ENCODE results near the gene IL20RB. TPM values are rescaled to one million over a fixed set of nuclear protein-coding genes. Genes with fewer than 3 reads are reported as not detected.
"Not testable (repeated sequence)": the region's sequence is repeated elsewhere in the genome, so short reads cannot be mapped to it uniquely, and the experiment has no call there.

The IL20RB gene
- total and polyA plus RNA-seq, 9 donors: 0.35 to 1.7 (median 0.60) TPM

GRCh38 chr3:137013951-137014688 is 56.3 kb downstream of the IL20RB start:
- intact Hi-C loops (cut with DNase I): loop anchor here (2.0 to 10.0 kb wide), 5 partner anchors 262 to 939 kb away; partner anchors contain the start of gene STAG1 (in 3 of the 4)
- Histone ChIP-seq H3K27me3 (no peaks in the 10 kb centered on the region), H3K4me1 (ENCODE audit: insufficient read depth) (peaks cover 2% of the 10 kb centered on the region), H3K4me3 (peak overlapping the region; percentile 40), H3K36me3 (no peaks in the 10 kb centered on the region), H3K27ac (peak overlapping the region; percentile 32 to 81), H3K9me3 (no peaks in the 10 kb centered on the region)
- peak; percentile 87 to 94 (median 93) for DNase-seq
- TF ChIP-seq EP300 (IDR thresholded peaks at IDR 0.05) (no peak), CTCF (IDR thresholded peaks at IDR 0.05) (peak; percentile 90)
- WGBS, 3 donors: 0 to 2% (median 1%) methylated on average over 18 of the region's 18 CpGs

- intact Hi-C loops (cut with DNase I): loop anchor here in 1 of 4 donors (10.0 kb wide), 1 partner anchor 943 kb away; no protein-coding TSS in a partner anchor
- H3K4me3 ChIP-seq; H3K4me1 ChIP-seq (ENCODE audit: insufficient read depth); H3K9me3 ChIP-seq; H3K27me3 ChIP-seq; H3K36me3 ChIP-seq; DNase-seq; H3K27ac ChIP-seq: not testable (repeated sequence)
- 89 to 100% (median 93%) methylated on average over 1 of the region's 1 CpG for WGBS, 3 donors
These were observed 59.5 kb downstream of the IL20RB start for GRCh38 chr3:137017316-137017715.

GRCh38 chr3:137020315-137020714 is 62.5 kb downstream of the IL20RB start:
- intact Hi-C loops (cut with DNase I): no loop called here

GRCh38 chr3:137020888-137021287 is 63.1 kb downstream of the IL20RB start:
- no peaks in the 10 kb centered on the region for H3K27me3 ChIP-seq
- 86 to 90% (median 86%) methylated on average over 2 of the region's 2 CpGs for WGBS, 3 donors
- H3K36me3 ChIP-seq: no peaks in the 10 kb centered on the region
- no peaks in the 10 kb centered on the region for H3K4me1 ChIP-seq (ENCODE audit: insufficient read depth)
- intact Hi-C loops (cut with DNase I): no loop called here
- no peak overlapping the region for H3K4me3 ChIP-seq
- no peaks in the 10 kb centered on the region for H3K9me3 ChIP-seq
- no peak overlapping the region for H3K27ac ChIP-seq
- no peak for DNase-seq
- TF ChIP-seq POLR2A (IDR thresholded peaks at IDR 0.05) (no peak), CTCF (IDR thresholded peaks at IDR 0.05) (no peak), EP300 (IDR thresholded peaks at IDR 0.05) (no peak)

More at GRCh38 chr3:137020315-137020714, 62.5 kb downstream of the IL20RB start:
- DNase-seq: no peak
- TF ChIP-seq POLR2A (IDR thresholded peaks at IDR 0.05): no peak
- TF ChIP-seq CTCF (IDR thresholded peaks at IDR 0.05): no peak
- no peak for TF ChIP-seq EP300 (IDR thresholded peaks at IDR 0.05)
- no peaks in the 10 kb centered on the region for H3K36me3 ChIP-seq
- H3K4me1 ChIP-seq (ENCODE audit: insufficient read depth): no peaks in the 10 kb centered on the region
- no peaks in the 10 kb centered on the region for H3K9me3 ChIP-seq
- no peak overlapping the region for H3K27ac ChIP-seq
- 42 to 60% (median 50%) methylated on average over 5 of the region's 5 CpGs for WGBS, 3 donors
- no peak overlapping the region for H3K4me3 ChIP-seq
- H3K27me3 ChIP-seq: no peaks in the 10 kb centered on the region

- no peak overlapping the region for H3K4me3 ChIP-seq
- no peaks in the 10 kb centered on the region for H3K36me3 ChIP-seq
- H3K9me3 ChIP-seq: no peaks in the 10 kb centered on the region
- no peaks in the 10 kb centered on the region for H3K27me3 ChIP-seq
- intact Hi-C loops (cut with DNase I): no loop called here
- H3K4me1 ChIP-seq (ENCODE audit: insufficient read depth): no peaks in the 10 kb centered on the region
- WGBS, 3 donors: 91 to 96% (median 93%) methylated on average over 5 of the region's 5 CpGs
- DNase-seq: no peak
- no peak overlapping the region for H3K27ac ChIP-seq
- TF ChIP-seq CTCF (IDR thresholded peaks at IDR 0.05) (no peak), POLR2A (IDR thresholded peaks at IDR 0.05) (no peak), EP300 (IDR thresholded peaks at IDR 0.05) (no peak)
These were observed 66.6 kb downstream of the IL20RB start for GRCh38 chr3:137024348-137024747.
